Ovary (tissue), 9 donors: ENCODE data around the gene XYLT1. TPM values are rescaled to one million over a fixed set of nuclear protein-coding genes. Genes with fewer than 3 reads are reported as not detected.

Source experiments
- DNase-seq, 5 donors: peaks; one replicate each; pipeline ENCODE4 v3.0.0-alpha.2; 2019 to 2020
- H3K27ac ChIP-seq, 2 donors: fragments of 200-600 bp; one replicate each; pipeline versions ENCODE4 v1.5.1 to v1.8.0; 2019 to 2022
- H3K27me3 ChIP-seq: fragments of 200-600 bp; one replicate; pipeline ENCODE4 v1.8.0; 2022
- H3K36me3 ChIP-seq: fragments of 200-600 bp; sonication (generic); one replicate; pipeline ENCODE4 v1.5.1; 2019
- H3K4me1 ChIP-seq: one replicate; pipeline ENCODE4 v1.8.1; 2013; ENCODE audit warnings: mild to moderate bottlenecking, moderate library complexity; ENCODE audit not compliant: insufficient read depth
- H3K4me3 ChIP-seq: fragments of 200-600 bp; sonication (generic); one replicate; pipeline ENCODE4 v1.5.1; 2017
- H3K9me3 ChIP-seq, 2 donors: fragments of 200-600 bp in 1 of 2; sonication (generic) in 1 of 2; one replicate each; pipeline versions ENCODE4 v1.5.1 to v1.8.1; 2013 to 2019; ENCODE audit warnings: mild to moderate bottlenecking in 1 of 2, moderate library complexity in 1 of 2
- EP300 ChIP-seq: sonication (generic); formaldehyde crosslinking; IDR thresholded peaks from one replicate; pipeline ENCODE4 v1.6.1; 2017; ENCODE audit warnings: antibody characterized with exemption
- POLR2A ChIP-seq: fragments of 450-650 bp; IDR thresholded peaks from one replicate; pipeline ENCODE4 v1.6.1; 2017; ENCODE audit warnings: antibody characterized with exemption, mild to moderate bottlenecking, moderate library complexity
- WGBS, 3 donors: extraction: QIAGEN DNeasy Blood & Tissue Kit in 1 of 3; methylation state at CpG; one replicate each; pipeline versions ENCODE4 v1.1.5 to v1.1.7; 2013 to 2017; 5-methylcytosine and 5-hydroxymethylcytosine counted together
- intact Hi-C, 4 donors: fragments of 100-400 bp; cut with DNase I; formaldehyde crosslinking; loops; one replicate each; pipeline versions ENCODE4 v1.11.0 to v1.15.1; 2022 to 2023
- polyA plus RNA-seq, 2 donors: library from polyadenylated mRNA; stranded (reverse); fragments of 200-250 nt in 1 of 2; fragments of 350-450 nt in 1 of 2; fragmentation: Illumina TruSeq in 1 of 2; extraction: RNeasy Lipid Tissue Mini Kit (QIAGEN cat#74804) in 1 of 2; gene quantifications; one replicate each; pipeline ENCODE4 v1.2.3, GENCODE V29; 2013 to 2014
- total RNA-seq, 7 donors: library from RNA; depleted of rRNA in 2 of 7; stranded (reverse); fragments of >200 nt in 2 of 7; fragmentation: NEBNext Ultra II Directional in 3 of 7; extraction: Animal tissue kit (Norgen Biotek cat#: 25700) in 3 of 7; gene quantifications; one replicate each; pipeline versions ENCODE4 v1.1.0 to v1.2.4, GENCODE V29; 2016 to 2023
- TF ChIP-seq, protein P1 (sequence below), 3 donors: fragments of 450-650 bp in 2 of 3; fragments of 200-600 bp in 1 of 3; IDR thresholded peaks; one replicate each; pipeline versions ENCODE4 v1.5.1 to v1.8.0; 2016 to 2022; ENCODE audit warnings: antibody characterized with exemption in 3 of 3, mild to moderate bottlenecking in 1 of 3
- donor health status: DM: no; HTN: no; CAD: no; lungs with moderate emphysema.
- donor health status: DM: no; HTN: no; CAD: no.
- donor health status: Bipolar disorder and iron deficiency.
- donor health status: DM: yes; HTN: yes; CAD: no.
- donor health status: DM: no; HTN: no; CAD: no.
- donor health status: DM: yes; HTN: yes; CAD: no.

XYLT1 gene
- total and polyA plus RNA-seq, 9 donors: 3.2 to 38.0 (median 17.3) TPM

DNA sequence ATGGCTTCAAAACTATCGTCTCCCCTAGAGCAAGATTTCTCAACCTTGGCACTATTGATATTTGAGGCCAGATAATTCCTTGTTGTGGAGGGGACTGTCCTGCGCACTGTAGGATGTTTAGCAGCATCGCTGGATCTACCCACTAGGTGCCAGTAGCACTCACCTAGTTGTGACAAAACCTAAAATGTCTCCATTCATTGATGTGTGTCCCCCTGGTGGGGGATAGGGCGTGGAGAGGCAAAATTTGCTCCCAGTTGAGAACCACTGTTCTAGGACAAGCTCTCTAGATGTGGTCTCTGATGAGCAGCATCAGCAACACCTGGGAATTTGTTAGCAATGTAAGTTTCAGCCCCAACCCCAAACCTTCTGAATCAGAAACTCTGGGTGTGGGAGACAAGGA, 259.0 kb downstream of the XYLT1 start:
- 71 to 81% (median 76%) methylated on average over 4 of the region's 4 CpGs for WGBS, 3 donors
- Histone ChIP-seq H3K4me1 (no peaks in the 10 kb centered on the region), H3K36me3 (no peaks in the 10 kb centered on the region), H3K9me3 (no peaks in the 10 kb centered on the region), H3K27ac (no peak overlapping the region), H3K27me3 (no peaks in the 10 kb centered on the region), H3K4me3 (no peak overlapping the region)
- no peak for TF ChIP-seq EP300
- TF ChIP-seq, protein P1, sequence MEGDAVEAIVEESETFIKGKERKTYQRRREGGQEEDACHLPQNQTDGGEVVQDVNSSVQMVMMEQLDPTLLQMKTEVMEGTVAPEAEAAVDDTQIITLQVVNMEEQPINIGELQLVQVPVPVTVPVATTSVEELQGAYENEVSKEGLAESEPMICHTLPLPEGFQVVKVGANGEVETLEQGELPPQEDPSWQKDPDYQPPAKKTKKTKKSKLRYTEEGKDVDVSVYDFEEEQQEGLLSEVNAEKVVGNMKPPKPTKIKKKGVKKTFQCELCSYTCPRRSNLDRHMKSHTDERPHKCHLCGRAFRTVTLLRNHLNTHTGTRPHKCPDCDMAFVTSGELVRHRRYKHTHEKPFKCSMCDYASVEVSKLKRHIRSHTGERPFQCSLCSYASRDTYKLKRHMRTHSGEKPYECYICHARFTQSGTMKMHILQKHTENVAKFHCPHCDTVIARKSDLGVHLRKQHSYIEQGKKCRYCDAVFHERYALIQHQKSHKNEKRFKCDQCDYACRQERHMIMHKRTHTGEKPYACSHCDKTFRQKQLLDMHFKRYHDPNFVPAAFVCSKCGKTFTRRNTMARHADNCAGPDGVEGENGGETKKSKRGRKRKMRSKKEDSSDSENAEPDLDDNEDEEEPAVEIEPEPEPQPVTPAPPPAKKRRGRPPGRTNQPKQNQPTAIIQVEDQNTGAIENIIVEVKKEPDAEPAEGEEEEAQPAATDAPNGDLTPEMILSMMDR (IDR thresholded peaks at IDR 0.05): no peak
- no peak for TF ChIP-seq POLR2A
- intact Hi-C loops: loop anchor here in 2 of 4 donors (5.0 to 10.0 kb wide), 2 partner anchors 253 to 261 kb away; partner anchors contain the start of gene XYLT1 (in 1 of the 2)
- no peak for DNase-seq

DNA sequence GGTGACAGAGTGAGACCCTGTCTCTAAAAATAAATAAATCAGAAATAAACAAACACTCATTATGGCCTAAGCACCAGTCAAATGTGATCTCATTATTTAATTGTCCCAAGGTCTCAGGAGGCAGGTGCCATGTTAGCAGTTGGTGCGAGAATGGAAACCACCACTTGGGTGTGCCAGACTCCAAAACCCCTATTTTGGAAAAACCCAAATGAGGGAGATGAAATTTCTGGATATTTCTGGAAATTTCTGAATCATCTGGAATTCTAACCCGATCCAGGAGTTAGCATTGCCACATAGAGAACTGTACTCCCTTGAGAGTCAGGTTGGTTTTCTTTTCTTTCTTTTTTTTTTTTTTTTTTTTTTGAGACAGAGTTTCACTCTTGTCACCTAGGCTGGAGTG, 264.0 kb downstream of the XYLT1 start:
- Histone ChIP-seq H3K4me1 (no peaks in the 10 kb centered on the region), H3K27ac (no peak overlapping the region), H3K4me3 (no peak overlapping the region), H3K27me3 (no peaks in the 10 kb centered on the region), H3K36me3 (no peaks in the 10 kb centered on the region), H3K9me3 (no peaks in the 10 kb centered on the region)
- DNase-seq: no peak
- TF ChIP-seq POLR2A (no peak), EP300 (no peak)
- TF ChIP-seq, protein P1 (IDR thresholded peaks at IDR 0.05): no peak
- 89 to 92% (median 91%) methylated on average over 2 of the region's 2 CpGs for WGBS, 3 donors
- intact Hi-C loops: no loop called here

DNA sequence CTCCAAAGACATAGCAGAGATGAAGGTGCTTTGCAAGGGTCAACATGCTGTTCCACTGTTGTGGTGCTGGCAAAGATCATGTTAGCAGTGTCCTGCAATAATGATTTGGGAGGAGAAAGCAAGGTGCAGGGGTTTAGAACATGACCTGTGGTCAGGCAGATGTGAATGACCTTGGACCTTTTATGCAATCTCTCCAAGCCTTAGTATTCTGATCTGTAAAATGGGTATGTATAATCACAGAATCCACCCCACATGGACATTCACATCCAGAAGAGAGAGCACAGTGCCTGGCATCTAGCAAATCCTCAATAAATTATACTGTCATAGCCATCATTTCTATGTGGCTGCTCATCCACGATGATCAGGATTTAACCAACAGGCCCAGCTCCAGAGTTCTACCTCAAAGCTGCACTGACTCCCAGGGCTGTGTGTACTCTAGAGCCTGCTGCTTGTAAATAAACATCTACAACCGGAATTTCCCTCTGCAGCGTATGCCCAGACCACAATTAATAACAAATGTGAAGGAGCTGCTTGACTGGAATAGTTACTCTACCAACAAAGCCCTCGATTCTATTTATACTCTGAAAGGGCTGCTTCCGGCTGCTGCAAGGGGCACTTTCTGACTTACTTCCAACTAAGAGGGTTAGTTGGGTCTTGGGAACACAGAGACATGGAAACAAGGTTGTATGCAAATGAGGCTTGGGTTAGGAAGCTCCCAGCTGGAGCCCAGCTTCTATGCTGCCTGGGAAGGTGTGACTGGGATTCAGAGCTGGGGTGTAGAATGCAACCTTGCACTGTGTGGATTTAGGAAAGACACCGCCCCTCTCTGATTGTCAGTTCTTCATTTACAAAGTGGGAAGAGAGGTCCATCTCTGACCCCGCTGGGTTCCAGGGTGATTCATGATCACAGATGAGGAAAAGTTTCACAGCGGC, 265.2 kb downstream of the XYLT1 start:
- H3K4me1 ChIP-seq: no peaks in the 10 kb centered on the region

DNA sequence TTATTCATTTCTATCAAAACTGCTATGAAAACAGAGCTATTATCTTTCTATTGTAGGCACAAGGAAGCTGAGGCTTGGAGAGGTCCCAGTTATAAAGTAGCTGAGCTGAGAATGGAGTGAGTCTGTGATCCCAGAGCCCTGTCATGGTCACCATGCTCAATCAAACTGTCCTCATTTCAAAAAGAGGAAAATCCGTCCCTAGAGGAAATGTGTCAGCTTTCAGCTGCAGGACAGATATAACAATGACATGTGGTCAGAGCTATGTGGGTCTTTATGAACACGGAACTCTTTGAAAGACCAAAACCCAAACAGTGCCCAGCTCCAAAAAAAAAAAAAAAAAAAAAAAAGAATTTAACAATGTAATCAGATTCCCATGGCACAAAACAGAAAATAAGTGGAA, 266.1 kb downstream of the XYLT1 start:
- intact Hi-C loops: no loop called here
- 60 to 80% (median 70%) methylated on average over 2 of the region's 2 CpGs for WGBS, 3 donors
- no peak overlapping the region for H3K27ac ChIP-seq

More for the DNA sequence above, 265.2 kb downstream of the XYLT1 start:
- no peaks in the 10 kb centered on the region for H3K27me3 ChIP-seq
- H3K4me3 ChIP-seq: no peak overlapping the region
- no peaks in the 10 kb centered on the region for H3K36me3 ChIP-seq
- intact Hi-C loops: no loop called here
- DNase-seq: no peak
- H3K9me3 ChIP-seq: no peaks in the 10 kb centered on the region
- H3K27ac ChIP-seq: no peak overlapping the region
- no peak for TF ChIP-seq POLR2A
- TF ChIP-seq EP300: no peak
- TF ChIP-seq, protein P1 (IDR thresholded peaks at IDR 0.05): no peak
- WGBS, 3 donors: 46 to 61% (median 59%) methylated on average over 8 of the region's 8 CpGs

More for the DNA sequence above, 266.1 kb downstream of the XYLT1 start:
- H3K4me1 ChIP-seq: no peaks in the 10 kb centered on the region
- DNase-seq: no peak
- no peaks in the 10 kb centered on the region for H3K9me3 ChIP-seq
- H3K4me3 ChIP-seq: no peak overlapping the region
- TF ChIP-seq EP300 (no peak), POLR2A (no peak)
- TF ChIP-seq, protein P1 (IDR thresholded peaks at IDR 0.05): no peak
- H3K36me3 ChIP-seq: no peaks in the 10 kb centered on the region
- no peaks in the 10 kb centered on the region for H3K27me3 ChIP-seq
